Fibroblast of lung (primary cell): Measurements from ENCODE around the gene HAT1. TPM values are rescaled to one million over a fixed set of nuclear protein-coding genes. Genes with fewer than 3 reads are reported as not detected.
"Not testable (repeated sequence)": the region's sequence is repeated elsewhere in the genome, so short reads cannot be mapped to it uniquely, and the experiment has no call there.

Experiments used
- DNase-seq, 2 donors: peaks; one replicate each; pipeline versions ENCODE4 v3.0.0 to v3.0.0-alpha.2; 2010; ENCODE audit warnings: low read depth in 2 of 2
- H2AFZ ChIP-seq: 2 replicates; pipeline ENCODE4 v1.5.1; 2012; ENCODE audit warnings: low read length, control low read depth, inconsistent platforms
- H3K27ac ChIP-seq: 2 replicates; pipeline ENCODE4 v1.5.1; 2011; ENCODE audit warnings: low read length, control low read depth; ENCODE audit not compliant: insufficient read depth
- H3K27me3 ChIP-seq: 2 replicates; pipeline ENCODE4 v1.5.1; 2011; ENCODE audit warnings: mild to moderate bottlenecking, low read length; ENCODE audit not compliant: control insufficient read depth, insufficient read depth
- H3K36me3 ChIP-seq: 2 replicates; pipeline ENCODE4 v1.5.1; 2011; ENCODE audit warnings: low read length; ENCODE audit not compliant: control insufficient read depth, insufficient read depth
- H3K4me1 ChIP-seq: 2 replicates; pipeline ENCODE4 v1.5.1; 2011; ENCODE audit warnings: low read length; ENCODE audit not compliant: control insufficient read depth, insufficient read depth; ENCODE audit errors: extremely low read depth
- H3K4me2 ChIP-seq: 2 replicates; pipeline ENCODE4 v1.5.1; 2011; ENCODE audit warnings: low read length, control low read depth; ENCODE audit not compliant: insufficient read depth; ENCODE audit errors: extremely low read depth
- H3K4me3 ChIP-seq, 4 experiments: fragments of 200-600 bp in 1 of 4; sonication (generic) in 1 of 4; replicated peaks in 1 of 4; 2 replicates each; pipeline ENCODE4 v1.5.1; 2011 to 2016; ENCODE audit warnings: low read length in 4 of 4, low read depth in 3 of 4, mild to moderate bottlenecking in 3 of 4, control low read depth in 2 of 4, inconsistent platforms in 1 of 4, mixed read lengths in 1 of 4; ENCODE audit not compliant: insufficient read depth in 1 of 4; ENCODE audit errors: control extremely low read depth in 1 of 4
- H3K79me2 ChIP-seq: 2 replicates; pipeline ENCODE4 v1.5.1; 2012; ENCODE audit warnings: mild to moderate bottlenecking, low read length, inconsistent platforms; ENCODE audit not compliant: control insufficient read depth, insufficient read depth
- H3K9ac ChIP-seq: 2 replicates; pipeline ENCODE4 v1.5.1; 2011; ENCODE audit warnings: mild to moderate bottlenecking, low read length, control low read depth; ENCODE audit not compliant: insufficient read depth
- H3K9me3 ChIP-seq: 2 replicates; pipeline ENCODE4 v1.5.1; 2012; ENCODE audit warnings: low read depth, low read length; ENCODE audit not compliant: control insufficient read depth, insufficient read depth
- H4K20me1 ChIP-seq: 2 replicates; pipeline ENCODE4 v1.5.1; 2011; ENCODE audit warnings: low read length; ENCODE audit not compliant: control insufficient read depth, insufficient read depth; ENCODE audit errors: extremely low read depth
- CTCF ChIP-seq, 2 donors: IDR thresholded peaks in 1 of 2; conservative IDR thresholded peaks in 1 of 2; 1 replicate in 1 of 2; 2 replicates in 1 of 2; pipeline ENCODE4 v1.5.1; 2011 to 2012; ENCODE audit warnings: low read length in 2 of 2, control low read depth in 1 of 2, inconsistent platforms in 1 of 2, low read depth in 1 of 2, mild to moderate bottlenecking in 1 of 2
- EZH2 ChIP-seq: IDR thresholded peaks from 2 replicates; pipeline ENCODE4 v1.5.1; 2012; ENCODE audit warnings: low read length, control low read depth, mild to moderate bottlenecking; ENCODE audit errors: missing control alignments
- polyA plus RNA-seq, 2 donors: library from polyadenylated mRNA; depleted of rRNA in 1 of 2; stranded (reverse) in 1 of 2; unstranded in 1 of 2; fragments of >200 nt; gene quantifications; 2 replicates each; pipeline ENCODE4 v1.2.1, GENCODE V29; 2011 to 2012; ENCODE audit warnings: missing spikeins in 1 of 2
- total RNA-seq: library from RNA; depleted of rRNA; stranded (reverse); fragments of >200 nt; gene quantifications from 2 replicates; pipeline ENCODE4 v1.2.1, GENCODE V29; 2014

Gene HAT1
- total and polyA plus RNA-seq, 2 donors (not counting 1 experiment from before 2014, with no cell fraction given), result 23.0 to 57.7 TPM

GRCh38 chr2:171968509-171968908 lies 46.2 kb downstream of the HAT1 start:
- H3K36me3 ChIP-seq, result no peaks in the 10 kb centered on the region
- H3K9me3 ChIP-seq, result no peaks in the 10 kb centered on the region
- H4K20me1 ChIP-seq, result no peaks in the 10 kb centered on the region
- no peak for TF ChIP-seq EZH2
- TF ChIP-seq CTCF (conservative IDR thresholded peaks at IDR 0.05 in 1 of 2, IDR thresholded peaks at IDR 0.05 in 1 of 2; ENCODE audit: low read depth in 1 of 2, low read length in 2 of 2), result no peak
- H2AFZ ChIP-seq, result no peak overlapping the region
- no peaks in the 10 kb centered on the region for H3K27me3 ChIP-seq
- H3K79me2 ChIP-seq, result no peaks in the 10 kb centered on the region
- H3K27ac ChIP-seq, result no peak overlapping the region
- no peak overlapping the region for H3K4me3 ChIP-seq
- no peak overlapping the region for H3K4me2 ChIP-seq
- no peak for DNase-seq
- H3K4me1 ChIP-seq, result no peaks in the 10 kb centered on the region
- H3K9ac ChIP-seq, result no peak overlapping the region

- no peak overlapping the region for H3K9ac ChIP-seq
- no peak for TF ChIP-seq EZH2
- TF ChIP-seq CTCF (conservative IDR thresholded peaks at IDR 0.05 in 1 of 2, IDR thresholded peaks at IDR 0.05 in 1 of 2; ENCODE audit: low read depth in 1 of 2, low read length in 2 of 2), result no peak
- H3K4me3 ChIP-seq, result no peak overlapping the region
- no peaks in the 10 kb centered on the region for H4K20me1 ChIP-seq
- H3K27ac ChIP-seq, result no peak overlapping the region
- no peaks in the 10 kb centered on the region for H3K79me2 ChIP-seq
- H3K36me3 ChIP-seq, result no peaks in the 10 kb centered on the region
- H3K9me3 ChIP-seq, result no peaks in the 10 kb centered on the region
- H3K4me1 ChIP-seq, result no peaks in the 10 kb centered on the region
- no peaks in the 10 kb centered on the region for H3K27me3 ChIP-seq
- no peak overlapping the region for H3K4me2 ChIP-seq
- DNase-seq, result no peak
- no peak overlapping the region for H2AFZ ChIP-seq
Observed at GRCh38 chr2:171972329-171972982, 50.2 kb downstream of the HAT1 start.

GRCh38 chr2:171979103-171979502 lies 56.8 kb downstream of the HAT1 start:
- Histone ChIP-seq H3K4me1 (no peaks in the 10 kb centered on the region), H3K27ac (no peak overlapping the region), H3K27me3 (no peaks in the 10 kb centered on the region), H3K36me3 (peaks cover 4% of the 10 kb centered on the region), H3K9me3 (no peaks in the 10 kb centered on the region), H3K9ac (no peak overlapping the region), H3K4me2 (no peak overlapping the region), H3K4me3 (no peak overlapping the region), H3K79me2 (no peaks in the 10 kb centered on the region), H4K20me1 (no peaks in the 10 kb centered on the region), H2AFZ (no peak overlapping the region)
- TF ChIP-seq EZH2 (no peak), CTCF (conservative IDR thresholded peaks at IDR 0.05 in 1 of 2, IDR thresholded peaks at IDR 0.05 in 1 of 2; ENCODE audit: low read depth in 1 of 2, low read length in 2 of 2) (no peak)
- no peak for DNase-seq

DNA sequence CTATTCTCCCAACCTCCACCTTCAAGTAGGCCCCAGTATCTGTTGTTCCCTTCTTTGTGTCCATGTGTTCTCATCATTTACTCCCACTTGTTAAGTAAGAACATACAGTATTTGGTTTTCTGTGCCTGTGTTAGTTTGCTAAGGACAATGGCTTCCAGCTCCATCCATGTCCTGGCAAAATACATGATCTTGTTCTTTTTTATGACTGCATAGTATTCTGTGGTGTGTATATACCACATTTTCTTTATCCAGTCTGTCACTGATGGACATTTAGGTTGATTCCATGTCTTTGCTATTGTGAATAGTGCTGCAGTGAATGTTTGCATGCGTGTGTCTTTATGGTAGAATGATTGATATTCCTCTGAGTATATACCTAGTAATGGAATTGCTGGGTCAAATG lies 61.7 kb downstream of the HAT1 start:
- H3K36me3 ChIP-seq, H3K9ac ChIP-seq, H3K4me1 ChIP-seq, H3K4me2 ChIP-seq, H3K27me3 ChIP-seq, H4K20me1 ChIP-seq, DNase-seq, H3K79me2 ChIP-seq, H3K9me3 ChIP-seq, H3K27ac ChIP-seq, H3K4me3 ChIP-seq, H2AFZ ChIP-seq: not testable (repeated sequence)
